ENCODE data around the gene STAM. TPM values are rescaled to one million over a fixed set of nuclear protein-coding genes. Genes with fewer than 3 reads are reported as not detected.
A peak's percentile ranks its signal among the peaks of the same experiment; 100 is the strongest.

Gene STAM
- polyA plus RNA-seq, 1 of the 3 experiments (the other 2 are of a cell fraction), result 19.1 TPM

DNA sequence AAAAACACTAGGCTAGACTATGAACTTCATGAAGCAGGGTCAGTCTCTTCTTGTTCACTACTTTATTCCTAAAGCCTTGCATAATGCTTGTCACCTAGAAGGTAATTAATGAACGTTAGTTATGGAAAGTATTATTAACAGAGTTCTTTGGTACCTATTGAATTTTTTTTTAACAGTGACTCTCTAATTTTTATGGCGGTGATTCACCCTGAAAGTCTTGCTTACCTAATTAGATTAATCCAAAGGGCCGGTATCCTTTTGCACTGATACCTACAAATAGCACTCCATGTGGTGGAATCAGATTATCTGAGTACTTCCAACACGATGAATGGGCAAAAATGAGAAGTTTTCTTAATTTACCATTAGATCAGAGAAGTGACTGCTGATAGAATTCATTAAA is 31.7 kb downstream of the STAM start:
- no peak overlapping the region for H3K9ac ChIP-seq
- no peak overlapping the region for H3K4me3 ChIP-seq (ENCODE audit: low read depth in 2 of 2, low read length in 1 of 2)
- H3K27me3 ChIP-seq (ENCODE audit: insufficient read depth), result no peaks in the 10 kb centered on the region
- no peaks in the 10 kb centered on the region for H3K9me3 ChIP-seq
- no peaks in the 10 kb centered on the region for H4K20me1 ChIP-seq (ENCODE audit: insufficient read depth)
- H2AFZ ChIP-seq (ENCODE audit: low read depth), result no peak overlapping the region
- peaks cover 0 to 2% of the 10 kb centered on the region in 2 experiments for H3K36me3 ChIP-seq (replicated peaks in 1 of 2; ENCODE audit: control insufficient read depth in 1 of 2, insufficient read depth in 2 of 2, low read length in 1 of 2)
- H3F3A ChIP-seq (replicated peaks; ENCODE audit: insufficient read depth), result peaks cover 32% of the 10 kb centered on the region
- ChIA-PET CTCF (interaction anchor here (1.1 kb wide), 1 partner anchor 61 kb away, joined by 3 read pairs; no protein-coding TSS in a partner anchor), POLR2A (no interaction called here)
- peaks cover 87% of the 10 kb centered on the region for H3K79me2 ChIP-seq (ENCODE audit: insufficient read depth)
- peaks cover 3 to 41% of the 10 kb centered on the region in 2 experiments for H3K4me1 ChIP-seq (ENCODE audit: control insufficient read depth in 1 of 2, insufficient read depth in 2 of 2, low read depth in 1 of 2, low read length in 1 of 2)
- no peak overlapping the region for H3K4me2 ChIP-seq
- 25% methylated on average over 4 of the region's 4 CpGs for WGBS (ENCODE audit: low lambda C conversion rate)
- DNase-seq, result no peak
- no peaks in the 10 kb centered on the region for H3K9me2 ChIP-seq
- no peak for TF ChIP-seq POLR2AphosphoS5 (IDR thresholded peaks at IDR 0.05; ENCODE audit: low read depth, low read length)
- TF ChIP-seq CTCF (IDR thresholded peaks at IDR 0.05), result peak; percentile 27
- TF ChIP-seq RFX5 (IDR thresholded peaks at IDR 0.05; ENCODE audit: low read length), result no peak
- no peak for TF ChIP-seq MEF2A (IDR thresholded peaks at IDR 0.05; ENCODE audit: borderline replicate concordance, low read depth)
- TF ChIP-seq SMC3 (IDR thresholded peaks at IDR 0.05; ENCODE audit: low read depth, low read length), result no peak
- peak overlapping the region; percentile 51 to 82; a peak in 2 of 4 replicates for H3K27ac ChIP-seq (ENCODE audit: low read depth in 2 of 2, low read length in 1 of 2)

GRCh38 chr10:17676919-17677318 is 33.0 kb downstream of the STAM start:
- no peak overlapping the region for H3K27ac ChIP-seq (ENCODE audit: low read depth in 2 of 2, low read length in 1 of 2)
- no peak overlapping the region for H3K4me2 ChIP-seq
- H2AFZ ChIP-seq (ENCODE audit: low read depth), result no peak overlapping the region
- H3K79me2 ChIP-seq (ENCODE audit: insufficient read depth), result peaks cover 87% of the 10 kb centered on the region
- no peak overlapping the region for H3K4me3 ChIP-seq (ENCODE audit: low read depth in 2 of 2, low read length in 1 of 2)
- TF ChIP-seq EP300 (IDR thresholded peaks at IDR 0.05; ENCODE audit: borderline replicate concordance in 1 of 2, low read depth in 1 of 2, low read length in 1 of 2) (no peak), REST (IDR thresholded peaks at IDR 0.05; ENCODE audit: low read depth, low read length) (no peak), GATA2 (CRISPR knock-in tag; IDR thresholded peaks at IDR 0.05) (no peak)
- TF ChIP-seq, protein P1, sequence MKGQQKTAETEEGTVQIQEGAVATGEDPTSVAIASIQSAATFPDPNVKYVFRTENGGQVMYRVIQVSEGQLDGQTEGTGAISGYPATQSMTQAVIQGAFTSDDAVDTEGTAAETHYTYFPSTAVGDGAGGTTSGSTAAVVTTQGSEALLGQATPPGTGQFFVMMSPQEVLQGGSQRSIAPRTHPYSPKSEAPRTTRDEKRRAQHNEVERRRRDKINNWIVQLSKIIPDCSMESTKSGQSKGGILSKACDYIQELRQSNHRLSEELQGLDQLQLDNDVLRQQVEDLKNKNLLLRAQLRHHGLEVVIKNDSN (IDR thresholded peaks at IDR 0.05; ENCODE audit: borderline replicate concordance, low read depth), result no peak
- DNase-seq, result no peak
- H4K20me1 ChIP-seq (ENCODE audit: insufficient read depth), result no peaks in the 10 kb centered on the region
- H3K36me3 ChIP-seq (replicated peaks in 1 of 2; ENCODE audit: control insufficient read depth in 1 of 2, insufficient read depth in 2 of 2, low read length in 1 of 2), result no peaks in the 10 kb centered on the region
- WGBS (ENCODE audit: low lambda C conversion rate), result 100% methylated on average over 1 of the region's 1 CpG
- ChIA-PET POLR2A (no interaction called here), CTCF (no interaction called here)
- peaks cover 31% of the 10 kb centered on the region for H3F3A ChIP-seq (replicated peaks; ENCODE audit: insufficient read depth)
- no peaks in the 10 kb centered on the region for H3K27me3 ChIP-seq (ENCODE audit: insufficient read depth)
- peaks cover 3 to 33% of the 10 kb centered on the region in 2 experiments for H3K4me1 ChIP-seq (ENCODE audit: control insufficient read depth in 1 of 2, insufficient read depth in 2 of 2, low read depth in 1 of 2, low read length in 1 of 2)
- H3K9me2 ChIP-seq, result no peaks in the 10 kb centered on the region
- H3K9me3 ChIP-seq, result no peaks in the 10 kb centered on the region
- H3K9ac ChIP-seq, result no peak overlapping the region

Data from SK-N-SH (cell line).